B cell (primary cell): Measurements from ENCODE around the gene PDE4A.

Experiments used
- CTCF ChIP-seq: fragments of 200-600 bp; IDR thresholded peaks from one replicate; pipeline ENCODE4 v1.8.0; 2022; ENCODE audit warnings: antibody characterized with exemption, mild to moderate bottlenecking
- EZH2 ChIP-seq: IDR thresholded peaks from 2 replicates; pipeline ENCODE4 v1.6.1; 2012; ENCODE audit warnings: borderline replicate concordance, low read depth, mild to moderate bottlenecking, moderate library complexity, low read length; ENCODE audit not compliant: insufficient read depth, poor library complexity, severe bottlenecking

DNA sequence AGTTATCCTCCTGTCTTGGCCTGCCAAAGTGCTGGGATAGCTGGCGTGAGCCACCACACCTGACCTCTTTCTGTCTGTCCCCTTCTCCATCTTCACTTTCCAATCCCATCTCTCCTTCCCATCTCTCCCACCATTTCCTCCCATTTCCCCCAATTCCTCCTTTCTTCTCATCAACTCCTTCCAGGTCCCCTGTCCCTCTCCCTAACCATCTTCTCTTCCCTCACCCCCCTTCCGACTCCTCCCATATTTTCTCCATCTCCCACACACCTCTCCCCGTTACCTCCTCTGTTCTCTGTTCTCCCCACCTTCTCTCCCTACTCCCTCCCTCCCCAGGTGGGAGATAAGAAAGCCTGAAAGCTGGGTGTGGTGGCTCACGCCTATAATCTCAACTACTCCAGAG is 42.2 kb downstream of the PDE4A start:
- TF ChIP-seq EZH2 (no peak), CTCF (no peak)
